Ectodermal cell (in vitro differentiated cells): ENCODE results near the gene PDXDC1.
"Not testable (repeated sequence)": the region's sequence is repeated elsewhere in the genome, so short reads cannot be mapped to it uniquely, and the experiment has no call there.

Source experiments
- H3K27ac ChIP-seq: 2 replicates; pipeline ENCODE4 v1.7.0; 2013; ENCODE audit warnings: mild to moderate bottlenecking, low read depth, low read length; ENCODE audit not compliant: insufficient read depth, poor library complexity, severe bottlenecking
- H3K27me3 ChIP-seq: 2 replicates; pipeline ENCODE4 v1.7.0; 2013; ENCODE audit warnings: mild to moderate bottlenecking, low read length; ENCODE audit not compliant: insufficient read depth, control insufficient read depth, poor library complexity, severe bottlenecking
- H3K36me3 ChIP-seq: one replicate; pipeline ENCODE4 v1.7.0; 2013; ENCODE audit warnings: low read length; ENCODE audit not compliant: control insufficient read depth, insufficient read depth
- H3K4me1 ChIP-seq: one replicate; pipeline ENCODE4 v1.7.0; 2013; ENCODE audit warnings: low read length; ENCODE audit not compliant: control insufficient read depth, insufficient read depth
- H3K4me3 ChIP-seq: 2 replicates; pipeline ENCODE4 v1.7.0; 2013; ENCODE audit warnings: low read depth, low read length, control low read depth; ENCODE audit not compliant: insufficient read depth
- H3K9me3 ChIP-seq: 2 replicates; pipeline ENCODE4 v1.7.0; 2013; ENCODE audit warnings: mild to moderate bottlenecking, low read length, moderate library complexity; ENCODE audit not compliant: control insufficient read depth
- WGBS, 2 experiments: methylation state at CpG; one replicate each; pipeline ENCODE4 v1.1.7; 2013; ENCODE audit warnings: missing lambda C conversion rate in 2 of 2; 5-methylcytosine and 5-hydroxymethylcytosine counted together

PDXDC1 gene

GRCh38 chr16:15071013-15071412, 96.2 kb downstream of the PDXDC1 start:
- not testable (repeated sequence) for H3K4me3 ChIP-seq, H3K27ac ChIP-seq, H3K27me3 ChIP-seq, H3K4me1 ChIP-seq, H3K9me3 ChIP-seq
- WGBS, 2 experiments: 93 to 95% methylated on average over 3 to 4 of the region's 4 CpGs
- peaks cover 20% of the 10 kb centered on the region for H3K36me3 ChIP-seq

DNA sequence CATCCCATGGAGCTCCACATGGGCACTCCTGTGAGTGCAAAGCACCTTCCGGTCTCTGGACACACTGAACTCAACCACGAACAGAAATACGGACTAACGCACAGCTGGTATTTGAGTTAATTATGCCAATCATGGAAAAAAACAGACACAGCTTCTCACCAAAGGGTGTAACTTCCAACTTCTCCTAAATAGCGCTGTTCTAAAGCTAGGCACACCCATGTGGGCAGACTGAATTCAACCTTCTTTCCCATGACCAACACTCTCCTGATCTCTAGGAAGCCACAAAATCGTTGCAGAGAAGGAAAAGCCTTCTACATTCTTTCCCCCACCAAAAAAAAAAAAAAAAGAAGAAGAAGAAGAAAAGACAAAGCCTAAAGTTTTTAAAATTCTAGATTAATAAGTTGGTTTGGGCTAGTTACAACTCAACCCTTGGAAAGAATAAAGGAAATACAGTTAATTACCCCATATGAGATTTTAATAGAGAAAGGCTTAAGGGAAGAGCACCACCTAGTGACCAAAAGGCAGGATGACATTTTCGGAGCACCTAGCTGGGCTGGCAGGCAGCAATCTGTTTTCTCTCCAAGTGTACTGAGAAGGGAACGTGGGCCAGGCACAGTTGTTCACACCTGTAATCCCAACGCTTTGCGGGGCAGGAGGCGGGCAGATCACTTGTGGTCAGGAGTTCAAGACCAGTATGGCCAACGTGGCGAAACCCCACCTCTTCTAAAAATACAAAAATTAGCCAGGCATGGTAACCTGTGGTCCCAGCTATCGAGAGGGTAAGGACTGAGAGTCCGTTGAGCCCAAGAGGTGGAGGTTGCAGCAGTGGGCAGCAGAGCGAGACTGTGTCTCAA, 97.3 kb downstream of the PDXDC1 start:
- WGBS, 2 experiments: 72 to 79% methylated on average over 12 to 13 of the region's 16 CpGs

DNA sequence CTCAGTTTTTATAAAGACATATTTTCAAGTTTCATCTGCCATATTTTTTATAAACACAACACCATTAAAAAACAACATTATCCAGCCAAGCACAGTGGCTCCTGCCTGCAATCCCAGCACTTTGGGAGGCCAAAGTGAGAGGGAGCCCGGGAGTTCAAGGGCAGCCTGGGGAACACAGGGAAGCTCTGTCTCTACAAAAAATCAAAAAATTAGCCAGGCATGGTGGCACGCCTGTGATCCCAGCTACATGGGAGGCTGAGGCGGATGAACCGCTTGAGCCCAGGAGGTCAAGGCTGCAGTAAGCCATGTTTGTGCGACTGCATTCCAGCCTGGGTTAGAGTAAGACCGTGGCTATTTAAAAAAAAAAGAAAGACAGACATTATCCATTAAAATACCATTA, 98.3 kb downstream of the PDXDC1 start:
- Histone ChIP-seq H3K27ac (no peak overlapping the region), H3K4me1 (no peaks in the 10 kb centered on the region), H3K4me3 (no peak overlapping the region), H3K36me3 (peaks cover 21% of the 10 kb centered on the region), H3K27me3 (no peaks in the 10 kb centered on the region), H3K9me3 (no peaks in the 10 kb centered on the region)
- 93 to 96% methylated on average over 6 of the region's 6 CpGs for WGBS, 2 experiments

More for the DNA sequence above, 97.3 kb downstream of the PDXDC1 start:
- H3K4me1 ChIP-seq, H3K9me3 ChIP-seq, H3K4me3 ChIP-seq, H3K27ac ChIP-seq, H3K27me3 ChIP-seq: not testable (repeated sequence)
- H3K36me3 ChIP-seq: peaks cover 21% of the 10 kb centered on the region

DNA sequence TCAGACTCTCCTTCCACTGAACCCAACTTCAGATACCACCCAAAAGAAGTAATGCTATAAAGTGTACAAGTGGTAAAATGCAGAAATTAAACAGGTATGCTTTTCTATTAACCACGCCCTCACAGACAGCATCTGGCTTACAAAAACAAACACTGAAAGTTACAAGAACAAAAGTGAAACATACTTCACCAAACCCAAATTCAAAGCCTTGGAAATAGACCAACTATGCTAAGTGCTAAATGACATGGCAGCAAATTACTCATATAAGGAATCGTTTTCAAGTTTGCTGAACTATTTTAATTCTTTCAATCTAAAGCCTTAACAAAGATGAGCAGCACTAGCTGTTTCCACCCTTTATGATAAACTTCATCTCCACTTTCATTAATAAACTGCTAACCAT, 101.3 kb downstream of the PDXDC1 start:
- 86% methylated on average over 1 of the region's 2 CpGs for WGBS, 2 experiments
- H3K27ac ChIP-seq, H3K27me3 ChIP-seq, H3K4me1 ChIP-seq, H3K9me3 ChIP-seq, H3K4me3 ChIP-seq: not testable (repeated sequence)
- H3K36me3 ChIP-seq: peaks cover 21% of the 10 kb centered on the region

- not testable (repeated sequence) for H3K4me1 ChIP-seq, H3K9me3 ChIP-seq, H3K27me3 ChIP-seq, H3K4me3 ChIP-seq, H3K27ac ChIP-seq
- 95 to 100% methylated on average over 1 of the region's 1 CpG for WGBS, 2 experiments
- peaks cover 17% of the 10 kb centered on the region for H3K36me3 ChIP-seq
Measured at GRCh38 chr16:15080883-15081282, 106.1 kb downstream of the PDXDC1 start.

- H3K4me3 ChIP-seq, H3K9me3 ChIP-seq, H3K27me3 ChIP-seq, H3K27ac ChIP-seq, H3K4me1 ChIP-seq: not testable (repeated sequence)
- 86 to 96% methylated on average over 3 of the region's 3 CpGs for WGBS, 2 experiments
- H3K36me3 ChIP-seq: peaks cover 15% of the 10 kb centered on the region
Measured at GRCh38 chr16:15082788-15083187, 108.0 kb downstream of the PDXDC1 start.

GRCh38 chr16:15090663-15091269, 115.9 kb downstream of the PDXDC1 start:
- WGBS, 2 experiments: 95 to 96% methylated on average over 1 of the region's 1 CpG
- H3K9me3 ChIP-seq, H3K36me3 ChIP-seq, H3K4me3 ChIP-seq, H3K27ac ChIP-seq, H3K4me1 ChIP-seq, H3K27me3 ChIP-seq: not testable (repeated sequence)

DNA sequence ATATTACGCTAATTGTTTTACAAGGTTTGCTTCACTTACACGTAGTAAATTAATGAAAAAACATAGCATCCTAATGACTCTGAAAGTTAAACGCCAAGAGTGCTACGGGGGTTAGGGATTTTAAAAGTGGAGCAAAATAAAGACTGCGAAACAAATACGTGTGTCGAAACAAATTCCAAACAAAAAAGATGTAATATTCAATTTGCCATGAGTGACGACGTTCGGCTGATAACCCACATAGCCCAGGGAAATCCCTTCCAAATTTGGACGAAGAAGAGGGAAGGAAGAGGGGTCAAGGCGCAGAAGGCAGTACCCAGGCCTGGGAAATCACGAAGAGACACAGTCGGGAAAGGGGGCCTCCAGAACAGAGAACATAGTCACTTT, 118.7 kb downstream of the PDXDC1 start:
- peak overlapping the region; percentile 48 for H3K4me3 ChIP-seq
- not testable (repeated sequence) for H3K9me3 ChIP-seq, H3K27ac ChIP-seq, H3K27me3 ChIP-seq, H3K36me3 ChIP-seq, H3K4me1 ChIP-seq
- 16 to 20% methylated on average over 1 to 8 of the region's 14 CpGs for WGBS, 2 experiments

DNA sequence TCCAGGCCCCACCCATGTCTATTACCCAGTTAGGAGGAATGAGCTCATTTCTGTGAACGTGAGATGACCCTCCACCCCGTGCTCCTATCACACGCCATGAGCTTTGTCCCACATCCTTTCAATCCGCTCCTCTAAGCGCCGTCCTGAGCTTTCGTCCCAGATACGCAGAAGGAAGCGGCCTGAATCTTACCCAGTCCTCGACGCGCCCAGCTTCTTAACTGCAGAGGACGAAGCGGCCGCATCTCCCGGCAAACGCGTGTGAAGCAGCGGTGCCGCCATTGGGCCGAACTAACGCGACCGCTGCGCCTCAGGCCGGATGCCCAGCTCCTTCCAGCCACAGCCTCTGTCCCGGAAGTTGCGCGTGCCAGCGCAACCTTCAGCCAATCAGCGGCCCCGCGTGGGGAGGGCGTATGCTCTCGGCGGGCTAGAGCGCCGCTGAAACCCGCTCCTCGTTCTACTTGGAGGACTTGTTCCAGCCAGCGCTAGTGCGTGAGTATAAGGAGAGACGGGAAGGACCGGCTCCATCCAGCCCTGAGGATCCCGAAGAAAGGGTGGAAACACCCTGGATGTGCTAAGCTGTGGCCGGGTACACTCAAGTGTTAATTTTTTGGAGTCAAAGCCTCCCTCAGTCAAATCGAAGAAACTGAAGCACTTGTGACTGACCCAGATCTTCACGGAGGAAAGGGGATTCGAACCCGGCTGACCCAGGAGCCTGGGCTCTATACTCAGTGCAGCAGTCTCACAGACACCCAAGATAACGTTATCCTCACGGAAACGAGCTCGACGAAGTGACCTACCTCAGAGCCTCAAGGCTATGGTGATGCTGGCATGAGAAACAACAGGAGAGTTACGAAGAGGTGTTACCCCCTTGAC, 119.4 kb downstream of the PDXDC1 start, which contains the start of gene RRN3:
Gene RRN3 (minus strand): TSS at position 318 of the 873 bp plus-strand sequence. CDS start 39 bp downstream, at position 279.
- 3 to 7% methylated on average over 55 to 56 of the region's 56 CpGs for WGBS, 2 experiments
- not testable (repeated sequence) for H3K4me1 ChIP-seq, H3K36me3 ChIP-seq, H3K27me3 ChIP-seq, H3K9me3 ChIP-seq
- peak within 1 kb of the TSS; percentile 48 for H3K4me3 ChIP-seq
- H3K27ac ChIP-seq: peak within 1 kb of the TSS; percentile 16

- 88 to 97% methylated on average over 7 of the region's 9 CpGs for WGBS, 2 experiments
- not testable (repeated sequence) for H3K9me3 ChIP-seq, H3K27me3 ChIP-seq, H3K36me3 ChIP-seq, H3K4me3 ChIP-seq, H3K27ac ChIP-seq, H3K4me1 ChIP-seq
Measured at GRCh38 chr16:15096583-15096972, 121.8 kb downstream of the PDXDC1 start.
